OCI-LY7 (cell line): ENCODE results near the gene SEPTIN12. TPM values are rescaled to one million over a fixed set of nuclear protein-coding genes. Genes with fewer than 3 reads are reported as not detected.

Experiments used
- BruUV-seq: library from RNA; stranded (reverse); fragments of 400-500 nt; replicated peaks from 2 replicates; lab custom pipeline; 2021; lab: Mats Ljungman, UMichigan
- CTCF ChIA-PET: fragments of 300-600 bp; sonication (Branson Sonifier 250); formaldehyde crosslinking; loops from one replicate; lab custom pipeline; 2022; ENCODE audit warnings: antibody characterized with exemption; ENCODE audit not compliant: unreplicated experiment; lab: Charles Lee
- POLR2A ChIA-PET: fragments of 300-600 bp; sonication (Branson Sonifier 250); formaldehyde crosslinking; loops from one replicate; lab custom pipeline; 2022; ENCODE audit warnings: antibody characterized with exemption; lab: Charles Lee
- DNase-seq: peaks from one replicate; pipeline ENCODE4 v3.0.0-alpha.2; 2015; ENCODE audit warnings: low spot score
- H2AFZ ChIP-seq: fragments of 200-600 bp; sonication (generic), shearing (Covaris generic); 2 replicates; pipeline ENCODE4 v1.6.1; 2014; ENCODE audit warnings: mild to moderate bottlenecking, antibody characterized with exemption, low read length, moderate library complexity
- H3K27ac ChIP-seq: fragments of 200-600 bp; sonication (generic); 2 replicates; pipeline ENCODE4 v1.5.1; 2014; ENCODE audit warnings: mixed run types, low read depth, mild to moderate bottlenecking, moderate library complexity, low read length, inconsistent platforms; ENCODE audit not compliant: poor library complexity, severe bottlenecking
- H3K36me3 ChIP-seq: fragments of 200-600 bp; sonication (generic); 2 replicates; pipeline ENCODE4 v1.6.1; 2014; ENCODE audit warnings: mild to moderate bottlenecking, antibody characterized with exemption, low read length, moderate library complexity, mixed read lengths; ENCODE audit not compliant: insufficient read depth
- H3K4me1 ChIP-seq: fragments of 200-600 bp; sonication (generic); 2 replicates; pipeline ENCODE4 v1.5.1; 2014; ENCODE audit warnings: mild to moderate bottlenecking, low read length; ENCODE audit not compliant: insufficient read depth, poor library complexity, severe bottlenecking
- H3K4me2 ChIP-seq: fragments of 200-600 bp; sonication (generic); 2 replicates; pipeline ENCODE4 v1.6.1; 2014; ENCODE audit warnings: mild to moderate bottlenecking, low read length
- H3K4me3 ChIP-seq: fragments of 200-600 bp; sonication (generic); 2 replicates; pipeline ENCODE4 v1.5.1; 2014; ENCODE audit warnings: mild to moderate bottlenecking, low read depth, low read length; ENCODE audit not compliant: poor library complexity, severe bottlenecking
- H3K79me2 ChIP-seq: fragments of 200-600 bp; sonication (generic); 2 replicates; pipeline ENCODE4 v1.6.1; 2016; ENCODE audit warnings: low read depth, mild to moderate bottlenecking, low read length, moderate library complexity, mixed read lengths; ENCODE audit not compliant: insufficient read depth
- H3K9me2 ChIP-seq: fragments of 200-600 bp; sonication (generic); 2 replicates; pipeline ENCODE4 v1.6.1; 2016; ENCODE audit warnings: mild to moderate bottlenecking, low read length, mixed read lengths; ENCODE audit not compliant: insufficient read depth
- H3K9me3 ChIP-seq: fragments of 200-600 bp; sonication (generic); 2 replicates; pipeline ENCODE4 v1.6.1; 2014; ENCODE audit warnings: mild to moderate bottlenecking, mixed run types, low read length, mixed read lengths
- H4K20me1 ChIP-seq: fragments of 200-600 bp; sonication (generic); 2 replicates; pipeline ENCODE4 v1.6.1; 2014; ENCODE audit warnings: mild to moderate bottlenecking, antibody characterized with exemption, low read length, moderate library complexity, mixed read lengths; ENCODE audit not compliant: insufficient read depth
- CTCF ChIP-seq: fragments of 200-600 bp; sonication (generic); conservative IDR thresholded peaks from 2 replicates; pipeline ENCODE4 v1.5.1; 2014; ENCODE audit warnings: mild to moderate bottlenecking, antibody characterized with exemption, low read length, moderate library complexity, mixed read lengths
- EZH2phosphoT487 ChIP-seq: fragments of 200-600 bp; sonication (generic); IDR thresholded peaks from 2 replicates; pipeline ENCODE4 v1.6.1; 2018; ENCODE audit warnings: low read depth, borderline replicate concordance, mild to moderate bottlenecking, mixed run types, antibody characterized with exemption, low read length, moderate library complexity, mixed read lengths
- intact Hi-C: fragments of 100-400 bp; cut with micrococcal nuclease; formaldehyde crosslinking; loops from one replicate; pipeline ENCODE4 v1.10.0; 2022; ENCODE audit not compliant: unreplicated experiment
- total RNA-seq, 2 experiments: library from RNA; depleted of rRNA in 1 of 2; stranded (reverse); fragments of >200 nt in 1 of 2; shearing (Covaris generic) in 1 of 2; gene quantifications; 2 replicates each; pipeline ENCODE4 v1.2.3, GENCODE V29; 2014 to 2022

SEPTIN12 gene
- total RNA-seq, 2 experiments from 2014 or later = not detected

GRCh38 chr16:4803401-4803844 is 15.3 kb upstream of the SEPTIN12 start:
- TSS peak; percentile 91 for BruUV-seq
- POLR2A ChIA-PET = interaction anchor here (0.6 kb wide), 1 partner anchor 443 kb away, joined by 4 read pairs; no protein-coding TSS in a partner anchor
- H2AFZ ChIP-seq = peak overlapping the region; percentile 58; the same call in 1 of the 2 replicates
- no peaks in the 10 kb centered on the region for H3K9me3 ChIP-seq
- no peak for TF ChIP-seq CTCF
- no peak for TF ChIP-seq EZH2phosphoT487
- no peaks in the 10 kb centered on the region for H4K20me1 ChIP-seq
- CTCF ChIA-PET = interaction anchor here (0.6 to 1.2 kb wide), 2 partner anchors 68 to 108 kb away, joined by 3 read pairs; partner anchors contain the start of gene DNAAF8
- peak overlapping the region; percentile 78 for H3K4me3 ChIP-seq
- H3K27ac ChIP-seq = peak overlapping the region; percentile 59
- H3K9me2 ChIP-seq = no peaks in the 10 kb centered on the region
- no peak for DNase-seq
- peaks cover 26% of the 10 kb centered on the region for H3K4me1 ChIP-seq
- peak overlapping the region; percentile 99 for H3K4me2 ChIP-seq
- H3K79me2 ChIP-seq = no peaks in the 10 kb centered on the region
- peaks cover 34% of the 10 kb centered on the region for H3K36me3 ChIP-seq
- intact Hi-C loops = loop anchor here (2.0 kb wide), 2 partner anchors 43 to 69 kb away; partner anchors contain the start of genes ANKS3, DNAAF8, GLYR1 and UBN1

- no TSS peak for BruUV-seq
- Histone ChIP-seq H3K4me2 (peak overlapping the region; percentile 99), H3K27ac (peak overlapping the region; percentile 59), H3K4me3 (peak overlapping the region; percentile 78), H4K20me1 (no peaks in the 10 kb centered on the region), H2AFZ (peak overlapping the region; percentile 58; the same call in 1 of the 2 replicates), H3K4me1 (peaks cover 26% of the 10 kb centered on the region), H3K9me3 (no peaks in the 10 kb centered on the region), H3K79me2 (no peaks in the 10 kb centered on the region), H3K36me3 (peaks cover 33% of the 10 kb centered on the region), H3K9me2 (no peaks in the 10 kb centered on the region)
- ChIA-PET POLR2A (interaction anchor here (0.6 kb wide), 1 partner anchor 442 kb away, joined by 4 read pairs; no protein-coding TSS in a partner anchor), CTCF (interaction anchor here (0.6 to 1.2 kb wide), 2 partner anchors 68 to 107 kb away, joined by 3 read pairs; partner anchors contain the start of gene DNAAF8)
- intact Hi-C loops = loop anchor here (1.0 to 2.0 kb wide), 3 partner anchors 34 to 68 kb away; partner anchors contain the start of genes ANKS3, DNAAF8, GLYR1 and UBN1
- TF ChIP-seq EZH2phosphoT487 = no peak
- no peak for TF ChIP-seq CTCF
- peak; percentile 91 for DNase-seq
These were observed 14.6 kb upstream of the SEPTIN12 start for GRCh38 chr16:4802659-4803287.
